ENCODE results near the gene CDC34. TPM values are rescaled to one million over a fixed set of nuclear protein-coding genes. Genes with fewer than 3 reads are reported as not detected.
A peak's percentile ranks its signal among the peaks of the same experiment; 100 is the strongest.

CDC34 gene
- total and polyA plus RNA-seq, 7 experiments from 2014 or later = 20.4 to 47.3 (median 41.4) TPM

GRCh38 chr19:571566-571974 lies 40.0 kb downstream of the CDC34 start:
- Histone ChIP-seq H3K4me3 (ENCODE audit: low read length) (peak overlapping the region; percentile 75), H3K27ac (ENCODE audit: low read depth, low read length) (peak overlapping the region; percentile 83), H3K4me1 (ENCODE audit: control insufficient read depth in 2 of 2, insufficient read depth in 2 of 2, low read length in 2 of 2) (peaks cover 16 to 19% of the 10 kb centered on the region in 2 donors), H3K9me3 (ENCODE audit: control insufficient read depth in 2 of 3, low read length in 3 of 3) (no peaks in the 10 kb centered on the region), H3K36me3 (ENCODE audit: control insufficient read depth in 2 of 3, insufficient read depth in 3 of 3, low read length in 3 of 3) (peaks cover 0 to 8% (median 0%) of the 10 kb centered on the region in 3 experiments), H3K27me3 (ENCODE audit: control insufficient read depth in 2 of 2, insufficient read depth in 2 of 2, low read length in 2 of 2) (no peaks in the 10 kb centered on the region)
- intact Hi-C loops (cut with micrococcal nuclease) = loop anchor here in 1 of 2 donors (1.0 to 5.0 kb wide), 3 partner anchors 41 to 91 kb away; partner anchors contain the start of gene RNF126
- Mint-ChIP-seq H3K27ac (peak overlapping the region; percentile 92 to 99 (median 96)), H3K9me3 (peaks cover 0 to 15% (median 0%) of the 10 kb centered on the region in 11 donors), H3K36me3 (peaks cover 0 to 3% (median 0%) of the 10 kb centered on the region in 5 donors), H3K4me1 (peaks cover 12 to 45% (median 32%) of the 10 kb centered on the region in 7 donors), H3K4me3 (peak overlapping the region; percentile 87 to 99 (median 96)), H3K27me3 (peaks cover 0 to 4% (median 0%) of the 10 kb centered on the region in 5 donors)
- ATAC-seq (no peak), DNase-seq (peak in 1 of 9 donors; percentile 35)
- POLR2A ChIA-PET = interaction anchor here (0.6 to 1.1 kb wide), 6 partner anchors 12 to 109 kb away, joined by 3 to 7 read pairs (median 4); partner anchors contain the start of genes CDC34 and GZMM
- CTCF ChIA-PET = interaction anchor here (0.8 kb wide), 1 partner anchor 65 kb away, joined by 3 read pairs; no protein-coding TSS in a partner anchor

GRCh38 chr19:572140-572742 lies 40.7 kb downstream of the CDC34 start, which contains the start of gene BSG:
BSG (plus strand) TSS chr19:572596; CDS start chr19:572635, 39 bp downstream.
- DNase-seq (peak; percentile 96 to 99 (median 99)), ATAC-seq (peak; percentile 89)
- Histone ChIP-seq H3K27me3 (ENCODE audit: control insufficient read depth in 2 of 2, insufficient read depth in 2 of 2, low read length in 2 of 2) (no peaks in the 10 kb centered on the region), H3K4me1 (ENCODE audit: control insufficient read depth in 2 of 2, insufficient read depth in 2 of 2, low read length in 2 of 2) (peaks cover 16 to 19% of the 10 kb centered on the region in 2 donors), H3K27ac (ENCODE audit: low read depth, low read length) (peak within 1 kb of the TSS; percentile 93), H3K36me3 (ENCODE audit: control insufficient read depth in 2 of 3, insufficient read depth in 3 of 3, low read length in 3 of 3) (peaks cover 0 to 8% (median 0%) of the 10 kb centered on the region in 3 experiments), H3K9me3 (ENCODE audit: control insufficient read depth in 2 of 3, low read length in 3 of 3) (no peaks in the 10 kb centered on the region), H3K4me3 (ENCODE audit: low read length) (peak within 1 kb of the TSS; percentile 75)
- peak within 1 kb of the TSS; percentile 87 to 99 (median 96) for H3K4me3 Mint-ChIP-seq
- POLR2A ChIA-PET = interaction anchor here (0.6 to 1.1 kb wide), 7 partner anchors 12 to 109 kb away, joined by 3 to 7 read pairs (median 4); partner anchors contain the start of genes CDC34 and GZMM
- peaks cover 0 to 15% (median 0%) of the 10 kb centered on the region in 11 donors for H3K9me3 Mint-ChIP-seq
- intact Hi-C loops (cut with micrococcal nuclease) = loop anchor here (1.0 to 5.0 kb wide), 13 partner anchors 17 to 321 kb away; partner anchors contain the start of genes CDC34 (in 2 of the 2), POLRMT (in 2 of the 2), PTBP1 (in 2 of the 2) and RNF126 (in 2 of the 2)
- H3K27ac Mint-ChIP-seq = peak within 1 kb of the TSS; percentile 92 to 99 (median 96)
- H3K4me1 Mint-ChIP-seq = peaks cover 12 to 49% (median 36%) of the 10 kb centered on the region in 7 donors
- H3K27me3 Mint-ChIP-seq = peaks cover 0 to 4% (median 0%) of the 10 kb centered on the region in 5 donors
- H3K36me3 Mint-ChIP-seq = peaks cover 0 to 3% (median 0%) of the 10 kb centered on the region in 5 donors
- CTCF ChIA-PET = no interaction called here

- ATAC-seq = no peak
- H3K27me3 Mint-ChIP-seq = peaks cover 0 to 4% (median 0%) of the 10 kb centered on the region in 5 donors
- Histone ChIP-seq H3K27me3 (ENCODE audit: control insufficient read depth in 2 of 2, insufficient read depth in 2 of 2, low read length in 2 of 2) (no peaks in the 10 kb centered on the region), H3K27ac (ENCODE audit: low read depth, low read length) (peak overlapping the region; percentile 93), H3K36me3 (ENCODE audit: control insufficient read depth in 2 of 3, insufficient read depth in 3 of 3, low read length in 3 of 3) (peaks cover 0 to 14% (median 0%) of the 10 kb centered on the region in 3 experiments), H3K9me3 (ENCODE audit: control insufficient read depth in 2 of 3, low read length in 3 of 3) (no peaks in the 10 kb centered on the region), H3K4me3 (ENCODE audit: low read length) (peak overlapping the region; percentile 75), H3K4me1 (ENCODE audit: control insufficient read depth in 2 of 2, insufficient read depth in 2 of 2, low read length in 2 of 2) (peaks cover 16 to 19% of the 10 kb centered on the region in 2 donors)
- peaks cover 12 to 49% (median 36%) of the 10 kb centered on the region in 7 donors for H3K4me1 Mint-ChIP-seq
- H3K4me3 Mint-ChIP-seq = peak overlapping the region; percentile 87 to 98 (median 91)
- peak in 1 of 9 donors; percentile 45 for DNase-seq
- intact Hi-C loops (cut with micrococcal nuclease) = loop anchor here (1.0 to 5.0 kb wide), 13 partner anchors 16 to 320 kb away; partner anchors contain the start of genes CDC34 (in 2 of the 2), POLRMT (in 2 of the 2), PTBP1 (in 2 of the 2) and RNF126 (in 2 of the 2)
- POLR2A ChIA-PET = interaction anchor here (0.5 to 0.8 kb wide), 2 partner anchors 11 to 324 kb away, joined by 3 to 4 read pairs; no protein-coding TSS in a partner anchor
- peaks cover 0 to 3% (median 0%) of the 10 kb centered on the region in 5 donors for H3K36me3 Mint-ChIP-seq
- peak overlapping the region; percentile 84 to 98 (median 92) for H3K27ac Mint-ChIP-seq
- peaks cover 0 to 15% (median 0%) of the 10 kb centered on the region in 11 donors for H3K9me3 Mint-ChIP-seq
- CTCF ChIA-PET = no interaction called here
Observed at GRCh38 chr19:572743-573518, 41.4 kb downstream of the CDC34 start.

- peaks cover 0 to 15% (median 0%) of the 10 kb centered on the region in 11 donors for H3K9me3 Mint-ChIP-seq
- intact Hi-C loops (cut with micrococcal nuclease) = loop anchor here (2.0 to 5.0 kb wide), 4 partner anchors 15 to 319 kb away; partner anchors contain the start of genes HCN2 (in 1 of the 2), MED16 (in 1 of the 2), RNF126 (in 1 of the 2) and RNU6-9 (in 1 of the 2)
- Histone ChIP-seq H3K4me1 (ENCODE audit: control insufficient read depth in 2 of 2, insufficient read depth in 2 of 2, low read length in 2 of 2) (peaks cover 16 to 19% of the 10 kb centered on the region in 2 donors), H3K27ac (ENCODE audit: low read depth, low read length) (peak overlapping the region; percentile 93), H3K36me3 (ENCODE audit: control insufficient read depth in 2 of 3, insufficient read depth in 3 of 3, low read length in 3 of 3) (peaks cover 0 to 19% (median 0%) of the 10 kb centered on the region in 3 experiments), H3K27me3 (ENCODE audit: control insufficient read depth in 2 of 2, insufficient read depth in 2 of 2, low read length in 2 of 2) (no peaks in the 10 kb centered on the region), H3K9me3 (ENCODE audit: control insufficient read depth in 2 of 3, low read length in 3 of 3) (no peaks in the 10 kb centered on the region), H3K4me3 (ENCODE audit: low read length) (peak overlapping the region; percentile 75)
- peaks cover 12 to 49% (median 36%) of the 10 kb centered on the region in 7 donors for H3K4me1 Mint-ChIP-seq
- POLR2A ChIA-PET = no interaction called here
- CTCF ChIA-PET = no interaction called here
- peaks cover 0 to 4% (median 0%) of the 10 kb centered on the region in 5 donors for H3K27me3 Mint-ChIP-seq
- DNase-seq (no peak), ATAC-seq (no peak)
- peaks cover 0 to 3% (median 2%) of the 10 kb centered on the region in 5 donors for H3K36me3 Mint-ChIP-seq
- peak overlapping the region; percentile 79 to 96 (median 86) for H3K4me3 Mint-ChIP-seq
- H3K27ac Mint-ChIP-seq = peak overlapping the region in 8 of 9 donors; percentile 48 to 88 (median 68)
Observed at GRCh38 chr19:573519-573825, 41.9 kb downstream of the CDC34 start.

- Mint-ChIP-seq H3K27ac (peak overlapping the region in 6 of 9 donors; percentile 5 to 42 (median 12)), H3K27me3 (peaks cover 0 to 4% (median 0%) of the 10 kb centered on the region in 5 donors), H3K9me3 (peaks cover 0 to 12% (median 0%) of the 10 kb centered on the region in 11 donors), H3K4me3 (peak overlapping the region; percentile 45 to 94 (median 66)), H3K4me1 (peaks cover 12 to 45% (median 34%) of the 10 kb centered on the region in 7 donors), H3K36me3 (peaks cover 0 to 3% (median 2%) of the 10 kb centered on the region in 5 donors)
- Histone ChIP-seq H3K36me3 (ENCODE audit: control insufficient read depth in 2 of 3, insufficient read depth in 3 of 3, low read length in 3 of 3) (peaks cover 0 to 27% (median 0%) of the 10 kb centered on the region in 3 experiments), H3K27me3 (ENCODE audit: control insufficient read depth in 2 of 2, insufficient read depth in 2 of 2, low read length in 2 of 2) (no peaks in the 10 kb centered on the region), H3K4me3 (ENCODE audit: low read length) (no peak overlapping the region), H3K4me1 (ENCODE audit: control insufficient read depth in 2 of 2, insufficient read depth in 2 of 2, low read length in 2 of 2) (peaks cover 16 to 19% of the 10 kb centered on the region in 2 donors), H3K9me3 (ENCODE audit: control insufficient read depth in 2 of 3, low read length in 3 of 3) (no peaks in the 10 kb centered on the region), H3K27ac (ENCODE audit: low read depth, low read length) (no peak overlapping the region)
- DNase-seq (no peak), ATAC-seq (no peak)
- ChIA-PET POLR2A (interaction anchor here (0.6 to 1.4 kb wide), 2 partner anchors 11 to 37 kb away, joined by 3 read pairs; no protein-coding TSS in a partner anchor), CTCF (interaction anchor here (0.6 to 1.1 kb wide), 3 partner anchors 9 to 64 kb away, joined by 3 to 6 read pairs (median 3); no protein-coding TSS in a partner anchor)
- intact Hi-C loops (cut with micrococcal nuclease) = loop anchor here in 1 of 2 donors (5.0 kb wide), 2 partner anchors 37 to 87 kb away; partner anchors contain the start of gene RNF126
Observed at GRCh38 chr19:574658-575526, 43.3 kb downstream of the CDC34 start.
